Effector CD8-positive, alpha-beta T cell (primary cell): ENCODE results near the gene TM4SF1.
"Not testable (repeated sequence)": the region's sequence is repeated elsewhere in the genome, so short reads cannot be mapped to it uniquely, and the experiment has no call there.

Experiments used
- DNase-seq: peaks from one replicate; lab custom pipeline; 2025; lab: John Stamatoyannopoulos, UW

The TM4SF1 gene

DNA sequence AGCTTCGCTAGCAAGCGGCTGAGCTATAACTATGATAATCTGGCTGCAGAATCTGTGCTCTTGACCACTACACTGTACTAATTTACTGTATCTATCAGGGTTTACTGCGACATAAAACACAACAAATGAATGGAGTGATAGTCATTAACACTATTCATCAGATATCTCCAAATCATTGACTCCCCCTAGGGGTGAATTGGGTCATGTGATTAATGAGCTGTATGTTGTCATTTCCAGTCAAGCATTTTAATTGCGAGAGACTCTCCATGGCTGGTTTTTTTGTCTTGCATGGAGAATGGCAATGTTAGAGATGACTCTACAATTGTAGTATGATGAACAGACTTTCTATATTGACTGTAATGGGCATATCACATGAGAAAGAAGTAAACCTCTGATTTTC, 33.5 kb downstream of the TM4SF1 start:
- DNase-seq, result no peak

- no peak for DNase-seq
These were observed 34.8 kb downstream of the TM4SF1 start for GRCh38 chr3:149342413-149343380.

DNA sequence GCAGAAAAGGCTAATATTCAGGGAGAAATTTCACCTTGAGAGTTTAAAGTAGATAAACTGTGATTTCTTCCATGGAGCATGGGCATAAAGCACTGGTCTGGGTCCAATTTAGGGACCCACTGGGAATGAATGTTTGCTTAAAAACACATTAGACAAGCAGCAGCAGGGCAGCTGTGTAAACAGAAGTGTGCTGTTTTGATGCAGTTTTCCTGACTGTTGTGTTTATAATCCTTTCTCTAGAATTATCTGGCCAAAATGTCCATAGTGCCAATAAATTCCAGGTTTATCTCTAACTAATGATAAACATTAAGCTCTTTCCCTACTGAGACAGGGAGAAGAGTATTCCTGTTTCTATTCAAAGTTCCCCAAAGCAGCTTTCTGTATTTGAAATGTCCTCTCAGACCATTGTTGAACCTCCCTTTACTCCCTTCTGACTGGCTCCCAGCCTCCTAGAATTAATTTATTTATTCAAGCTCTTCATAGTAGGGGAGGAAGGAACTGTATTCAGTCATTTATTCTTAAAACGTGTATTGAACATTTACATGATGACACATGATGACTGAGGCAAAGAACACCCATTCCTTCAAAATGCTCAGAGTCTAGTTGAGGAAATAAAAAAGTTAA, 37.0 kb downstream of the TM4SF1 start:
- DNase-seq, result no peak

DNA sequence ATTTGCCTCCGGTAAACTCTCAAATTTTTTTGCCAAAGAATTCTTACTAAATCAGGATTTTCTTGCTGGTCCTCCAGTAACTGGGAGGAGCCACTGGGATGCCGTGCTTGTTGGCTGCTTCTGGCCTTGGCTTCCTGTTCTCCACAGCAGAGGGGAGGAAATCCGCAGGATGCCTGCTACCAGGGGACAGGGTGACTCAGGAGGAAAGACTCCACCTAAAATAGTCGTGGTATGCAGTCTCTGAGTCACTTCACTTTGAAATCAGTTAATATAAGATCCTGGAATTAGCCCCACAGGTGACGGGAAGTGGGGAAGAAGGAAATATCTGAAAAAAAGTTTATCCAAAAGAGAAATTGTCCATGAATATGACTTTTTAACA, 37.5 kb downstream of the TM4SF1 start:
- DNase-seq, result no peak

DNA sequence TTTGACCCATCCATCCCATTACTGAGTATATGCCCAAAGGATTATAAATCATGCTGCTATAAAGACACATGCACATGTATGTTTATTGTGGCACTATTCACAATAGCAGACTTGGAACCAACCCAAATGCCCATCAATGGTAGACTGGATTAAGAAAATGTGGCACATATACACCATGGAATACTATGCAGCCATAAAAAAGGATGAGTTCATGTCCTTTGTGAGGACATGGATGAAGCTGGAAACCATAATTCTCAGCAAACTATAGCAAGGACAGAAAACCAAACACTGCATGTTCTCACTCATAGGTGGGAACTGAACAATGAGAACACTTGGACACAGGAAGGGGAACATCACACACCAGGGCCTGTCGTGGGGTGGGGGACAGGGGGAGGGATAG, 40.0 kb downstream of the TM4SF1 start:
- not testable (repeated sequence) for DNase-seq

- no peak for DNase-seq
These were observed 40.5 kb downstream of the TM4SF1 start for GRCh38 chr3:149336925-149337324.

GRCh38 chr3:149333176-149333859, 44.1 kb downstream of the TM4SF1 start, which contains the start of gene TM4SF18:
TSS of gene TM4SF18 (minus strand) at chr3:149333636. CDS start at chr3:149333382, 254 bp downstream.
- no peak for DNase-seq

- DNase-seq, result no peak
These were observed 44.7 kb downstream of the TM4SF1 start for GRCh38 chr3:149332771-149333170.

GRCh38 chr3:149332227-149332765, 45.2 kb downstream of the TM4SF1 start:
- DNase-seq, result no peak

GRCh38 chr3:149331396-149331795, 46.1 kb downstream of the TM4SF1 start:
- no peak for DNase-seq

GRCh38 chr3:149330609-149331331, 46.7 kb downstream of the TM4SF1 start:
- DNase-seq, result no peak

DNA sequence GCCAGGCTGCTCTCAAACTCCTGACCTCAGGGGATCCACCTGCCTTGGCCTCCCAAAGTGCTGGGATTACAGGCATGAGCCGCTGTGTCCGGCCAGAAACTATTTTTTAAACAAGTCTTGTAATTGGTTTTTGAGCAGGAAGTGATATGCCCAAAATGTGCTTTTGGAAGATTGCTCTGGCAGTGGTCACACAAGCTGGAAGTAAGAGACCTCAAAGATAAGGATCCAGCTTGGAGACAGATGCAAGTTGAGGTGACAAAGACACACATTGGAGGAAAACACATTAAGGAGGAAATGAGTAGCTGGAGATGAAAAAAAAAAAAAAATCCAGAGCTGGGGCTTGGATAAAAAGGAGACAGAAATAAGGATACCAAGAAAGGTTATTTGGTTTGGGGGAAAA, 50.3 kb downstream of the TM4SF1 start:
- no peak for DNase-seq

- DNase-seq, result no peak
These were observed 51.9 kb downstream of the TM4SF1 start for GRCh38 chr3:149325581-149325980.

- DNase-seq, result no peak
These were observed 53.1 kb downstream of the TM4SF1 start for GRCh38 chr3:149324332-149324731.

DNA sequence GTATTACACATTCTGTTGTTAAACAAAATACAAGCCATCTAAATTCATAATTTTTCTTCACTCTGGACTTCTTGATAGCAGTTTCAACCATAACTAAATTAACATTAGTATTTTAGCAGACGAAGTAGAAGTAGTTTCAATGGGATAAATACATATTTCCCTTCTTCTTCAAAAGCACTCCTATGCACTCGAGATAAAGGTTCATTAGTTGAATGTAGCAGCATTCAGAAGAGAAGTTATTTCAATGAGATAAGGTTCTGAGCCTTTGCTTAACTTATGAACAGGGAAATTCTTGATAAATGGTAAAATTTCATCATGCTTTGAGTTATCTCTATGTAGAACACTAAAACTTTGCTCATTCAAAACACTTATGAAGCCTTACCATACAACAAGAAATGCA, 55.8 kb downstream of the TM4SF1 start:
- no peak for DNase-seq

- DNase-seq, result no peak
These were observed 56.3 kb downstream of the TM4SF1 start for GRCh38 chr3:149321136-149321535.

- no peak for DNase-seq
These were observed 57.7 kb downstream of the TM4SF1 start for GRCh38 chr3:149319750-149320149.
